ENCODE measurements around the gene DOCK2. TPM values are rescaled to one million over a fixed set of nuclear protein-coding genes. Genes with fewer than 3 reads are reported as not detected.

DOCK2 gene
- total and polyA plus RNA-seq, 2 of the 8 experiments (the other 6 are each of a cell fraction or from before 2014, with no cell fraction given): 3.9 to 5.7 TPM

GRCh38 chr5:170077526-170077925, 440.5 kb downstream of the DOCK2 start:
- no peaks in the 10 kb centered on the region for H3K4me1 ChIP-seq (replicated peaks in 1 of 4; ENCODE audit: control insufficient read depth in 3 of 4, insufficient read depth in 4 of 4, low read length in 3 of 4)
- H3K9ac ChIP-seq (replicated peaks in 1 of 4; ENCODE audit: extremely low read depth in 1 of 4, low read depth in 3 of 4, low read length in 3 of 4): no peak overlapping the region
- no peaks in the 10 kb centered on the region for H3K9me3 ChIP-seq (ENCODE audit: insufficient read depth in 2 of 2, low read depth in 1 of 2, low read length in 1 of 2)
- no peak for FAIRE-seq
- no peak overlapping the region for H3K18ac ChIP-seq (ENCODE audit: extremely low read depth, low read length)
- no peak overlapping the region for H3K56ac ChIP-seq (replicated peaks; ENCODE audit: insufficient read length, low read depth, low read length)
- H3K23me2 ChIP-seq (ENCODE audit: low read depth, low read length): no peaks in the 10 kb centered on the region
- ChIA-PET CTCF (ENCODE audit: partially characterized antibody) (interaction anchor here (0.7 to 1.6 kb wide), 3 partner anchors 106 to 450 kb away, joined by 3 to 8 read pairs (median 3); no protein-coding TSS in a partner anchor), POLR2A (ENCODE audit: partially characterized antibody) (no interaction called here)
- H4K8ac ChIP-seq (ENCODE audit: extremely low read depth, insufficient read depth, low read length): no peak overlapping the region
- H2BK20ac ChIP-seq (ENCODE audit: low read length): no peak overlapping the region
- H3K79me1 ChIP-seq (ENCODE audit: low read depth, low read length): no peaks in the 10 kb centered on the region
- H3K27ac ChIP-seq (ENCODE audit: low read depth, low read length): no peak overlapping the region
- H3K23ac ChIP-seq (ENCODE audit: insufficient read length): no peak overlapping the region
- no peak overlapping the region for H4K5ac ChIP-seq (ENCODE audit: insufficient read length, low read depth, low read length)
- no peak overlapping the region for H2AFZ ChIP-seq (ENCODE audit: low read length)
- H2BK12ac ChIP-seq (ENCODE audit: low read depth, low read length): no peak overlapping the region
- no peak overlapping the region for H3K14ac ChIP-seq (ENCODE audit: insufficient read length)
- H4K20me1 ChIP-seq (replicated peaks in 1 of 2; ENCODE audit: control insufficient read depth in 1 of 2, insufficient read depth in 2 of 2, low read length in 2 of 2): no peaks in the 10 kb centered on the region
- H2BK15ac ChIP-seq (ENCODE audit: low read length): no peak overlapping the region
- no peak overlapping the region for H2BK120ac ChIP-seq (replicated peaks; ENCODE audit: low read depth, low read length)
- H2AK5ac ChIP-seq (ENCODE audit: low read depth, low read length): no peak overlapping the region
- no peaks in the 10 kb centered on the region for H3K36me3 ChIP-seq (ENCODE audit: control insufficient read depth in 2 of 4, insufficient read depth in 4 of 4, low read length in 3 of 4)
- H3K79me2 ChIP-seq (ENCODE audit: control insufficient read depth in 1 of 2, insufficient read depth in 2 of 2, low read length in 2 of 2): no peaks in the 10 kb centered on the region
- DNase-seq (ENCODE audit: low read depth in 1 of 2, low spot score in 2 of 2): no peak
- WGBS, 2 experiments (ENCODE audit: extremely low coverage in 1 of 2, insufficient coverage in 1 of 2, insufficient read length in 1 of 2, insufficient replicate concordance in 2 of 2, low coverage in 1 of 2, low lambda C conversion rate in 2 of 2, missing lambda C conversion rate in 1 of 2): 95% methylated on average over 5 of the region's 5 CpGs; no CpG with 5 or more reads in 1 of the 2 experiments
- no peak overlapping the region for H3K4me3 ChIP-seq (ENCODE audit: extremely low read depth in 1 of 4, insufficient read depth in 2 of 4, low read depth in 3 of 4, low read length in 4 of 4)
- H4K91ac ChIP-seq (replicated peaks; ENCODE audit: insufficient read length, low read length): no peak overlapping the region
- no peak overlapping the region for H3K4me2 ChIP-seq (ENCODE audit: insufficient read depth in 1 of 2, low read depth in 2 of 2, low read length in 2 of 2)
- H2BK5ac ChIP-seq (ENCODE audit: low read depth, low read length): no peak overlapping the region
- H3K4ac ChIP-seq (replicated peaks; ENCODE audit: insufficient read length, low read depth, low read length): no peak overlapping the region
- no peaks in the 10 kb centered on the region; a peak in 1 of 7 replicates for H3K27me3 ChIP-seq (replicated peaks in 1 of 4; ENCODE audit: control insufficient read depth in 3 of 4, extremely low read depth in 1 of 4, insufficient read depth in 3 of 4, low read length in 3 of 4)
